HG03064 (cell line): ENCODE measurements around the gene CNR1.
"Not testable (repeated sequence)": the region's sequence is repeated elsewhere in the genome, so short reads cannot be mapped to it uniquely, and the experiment has no call there.

Experiments used
- ATAC-seq: cut with Tn5 transposase; IDR thresholded peaks from one replicate; pipeline ENCODE4 v1.9.1; 2021; ENCODE audit warnings: low read depth; ENCODE audit not compliant: unreplicated experiment

The CNR1 gene

DNA sequence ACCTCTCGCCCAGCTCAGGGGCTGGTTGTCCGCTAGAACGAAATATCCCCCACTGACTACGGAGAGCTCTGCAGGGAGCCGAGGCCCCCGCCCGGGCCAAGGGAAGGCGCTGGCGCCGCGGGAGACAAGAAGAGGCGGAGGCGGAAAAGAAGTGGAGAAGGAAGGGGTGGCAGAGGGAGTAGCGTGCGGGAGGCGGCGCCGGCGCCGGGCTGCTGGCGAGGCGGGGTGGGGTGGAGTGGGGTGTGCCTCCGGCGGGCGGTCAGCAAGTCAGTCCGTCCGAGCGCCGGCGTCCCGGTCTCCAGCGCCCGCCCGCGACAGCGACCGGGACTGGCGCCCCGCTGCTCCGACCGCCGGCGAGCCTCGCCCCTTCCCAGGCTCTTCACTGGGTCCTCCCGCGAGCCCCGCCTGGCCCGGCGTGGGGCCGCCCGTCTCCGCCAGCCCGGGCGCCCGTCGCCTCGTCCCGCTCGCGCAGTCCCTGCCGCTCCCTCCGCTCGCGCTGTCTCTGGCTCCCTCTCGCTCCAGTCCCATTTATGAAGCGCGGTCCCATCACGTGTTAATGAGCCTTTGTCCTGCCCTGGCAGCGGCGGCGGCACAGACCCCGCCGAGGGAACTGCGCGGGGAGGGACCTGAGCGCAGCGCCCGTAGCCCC, at the start of gene CNR1:
CNR1 (minus strand) TSS at position 504 of the 649 bp plus-strand sequence. CDS start 21,073 bp downstream, outside the sequence.
- ATAC-seq: peak; percentile 47

DNA sequence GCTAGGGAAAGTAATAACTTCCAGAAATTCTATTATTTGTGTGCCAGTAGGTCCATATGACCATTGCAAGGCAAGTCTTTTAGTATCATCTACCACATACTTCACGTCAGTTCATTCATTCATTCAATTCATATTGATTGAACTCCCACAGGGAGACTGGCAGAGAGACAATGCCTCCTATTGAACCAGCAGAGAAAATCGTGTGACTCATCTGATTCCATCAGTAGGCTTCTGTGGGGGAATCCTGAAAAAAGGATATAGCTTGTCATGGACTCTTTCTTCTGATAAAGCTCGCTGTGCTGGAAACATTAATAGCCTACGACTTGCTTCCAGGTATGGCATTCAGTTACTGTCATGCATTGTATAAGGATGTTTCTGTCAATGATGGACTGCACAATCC, 45.3 kb upstream of the CNR1 start:
- no peak for ATAC-seq

DNA sequence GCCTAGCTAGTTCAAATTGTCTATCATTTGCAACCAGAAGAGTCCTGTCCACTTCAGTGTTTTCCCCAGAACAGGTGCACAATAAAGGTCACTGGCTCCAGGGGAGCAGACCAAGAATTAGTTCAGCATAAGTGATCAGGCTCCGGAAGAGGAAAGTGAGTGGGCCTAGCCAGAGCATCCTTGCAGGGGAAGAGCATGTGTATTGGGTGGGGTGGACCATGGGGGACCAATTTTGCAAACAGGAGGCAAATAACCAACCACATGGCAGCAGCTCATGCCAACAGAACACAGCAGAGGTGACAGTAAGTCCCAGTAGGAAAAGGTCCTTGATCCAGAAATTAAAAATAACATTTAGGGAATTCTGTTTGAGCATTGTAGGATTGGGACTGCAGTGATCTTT, 43.2 kb upstream of the CNR1 start:
- ATAC-seq: no peak

DNA sequence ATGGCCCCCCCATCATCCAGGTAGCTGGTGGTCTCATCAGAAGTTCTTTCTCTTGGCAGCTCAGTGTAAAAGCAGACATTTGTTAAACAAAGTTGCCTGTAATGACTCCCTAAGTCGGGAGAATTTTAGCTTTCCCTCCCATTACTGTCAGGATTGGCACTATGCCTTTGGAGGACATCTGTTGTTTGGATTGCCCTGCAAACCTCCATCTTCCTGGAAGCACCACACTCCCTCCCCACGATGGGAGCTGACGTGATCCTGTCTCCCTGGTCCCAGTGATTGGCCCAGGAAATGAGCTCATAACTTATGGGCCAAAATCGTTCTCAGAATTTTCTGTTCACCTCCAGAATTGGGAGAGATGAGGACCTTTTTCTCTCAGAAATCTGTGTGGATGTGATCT, 42.6 kb upstream of the CNR1 start:
- no peak for ATAC-seq

DNA sequence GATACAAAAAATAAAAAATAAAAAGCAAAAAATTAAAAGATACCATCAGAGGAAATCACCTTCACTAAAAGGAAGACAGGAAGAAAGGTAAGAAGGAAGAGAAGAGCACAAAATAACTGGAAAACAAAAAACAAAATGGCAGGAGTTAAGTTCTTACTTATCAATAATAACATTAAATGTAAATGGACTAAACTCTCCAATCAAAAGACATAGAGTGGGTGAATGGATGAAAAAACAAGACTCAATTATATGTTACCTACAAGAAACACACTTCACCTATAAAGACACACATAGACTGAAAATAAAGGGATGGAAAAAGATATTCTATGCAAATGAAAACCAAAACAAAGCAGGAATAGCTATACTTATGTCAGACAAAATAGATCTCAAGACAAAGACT, 35.6 kb upstream of the CNR1 start:
- not testable (repeated sequence) for ATAC-seq

DNA sequence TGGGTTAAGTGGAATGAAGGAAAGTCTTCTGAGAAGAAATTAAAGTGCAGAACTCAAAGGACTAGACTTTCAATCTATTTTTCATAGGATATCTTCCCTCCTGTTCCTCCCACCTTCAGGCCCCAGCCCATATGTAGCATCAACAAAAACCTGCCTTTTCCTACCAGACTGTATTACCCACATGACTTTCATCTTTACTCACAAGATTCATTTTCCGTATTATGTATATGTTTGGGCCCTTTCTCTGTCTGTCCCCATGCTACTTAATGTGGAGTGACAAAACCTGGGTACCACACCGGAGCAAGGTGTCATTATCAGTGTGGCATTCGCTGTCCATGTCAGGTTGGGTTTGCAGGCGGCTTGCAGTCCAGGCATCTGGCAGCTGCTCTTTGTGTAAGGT, 18.8 kb upstream of the CNR1 start:
- no peak for ATAC-seq

DNA sequence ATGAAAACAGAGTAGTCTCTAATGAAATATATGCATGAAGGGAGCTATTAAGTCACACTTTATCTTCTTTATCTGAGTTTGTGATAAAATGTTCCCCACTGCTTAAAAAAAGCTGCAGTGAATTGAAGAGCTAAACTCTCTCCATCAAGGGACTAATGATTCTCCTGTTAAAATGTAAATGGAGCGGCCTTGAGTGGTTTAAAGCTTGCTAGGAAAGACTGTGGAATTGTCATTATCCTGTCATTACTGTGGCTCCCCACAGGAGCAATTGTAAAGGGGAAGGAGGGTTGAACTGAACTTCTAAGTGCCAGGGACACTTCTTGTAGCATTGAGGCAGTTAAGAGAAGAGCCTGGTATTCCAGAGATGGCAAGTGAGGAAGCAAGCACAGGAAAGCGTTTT, 17.3 kb upstream of the CNR1 start:
- ATAC-seq: no peak

DNA sequence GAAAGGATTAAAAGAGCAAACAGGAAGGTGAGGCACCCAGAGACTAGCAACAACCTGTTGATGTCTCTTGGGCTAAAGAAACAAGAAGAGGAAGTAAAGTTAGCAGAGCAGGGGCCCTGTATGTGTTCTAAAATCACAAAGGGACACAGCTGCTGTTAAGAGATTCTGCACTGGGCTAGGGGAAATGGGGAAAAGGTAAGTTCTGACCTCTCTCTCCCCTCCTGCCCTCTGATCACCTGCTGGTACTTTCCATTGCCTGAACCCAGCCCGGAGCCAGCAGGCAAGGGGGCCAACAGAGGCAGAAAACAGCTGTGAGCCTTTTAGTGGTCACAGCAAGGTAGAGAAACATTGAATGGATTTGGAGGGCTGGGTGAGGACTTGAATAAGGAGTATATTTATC, 13.5 kb upstream of the CNR1 start:
- peak; percentile 74 for ATAC-seq

DNA sequence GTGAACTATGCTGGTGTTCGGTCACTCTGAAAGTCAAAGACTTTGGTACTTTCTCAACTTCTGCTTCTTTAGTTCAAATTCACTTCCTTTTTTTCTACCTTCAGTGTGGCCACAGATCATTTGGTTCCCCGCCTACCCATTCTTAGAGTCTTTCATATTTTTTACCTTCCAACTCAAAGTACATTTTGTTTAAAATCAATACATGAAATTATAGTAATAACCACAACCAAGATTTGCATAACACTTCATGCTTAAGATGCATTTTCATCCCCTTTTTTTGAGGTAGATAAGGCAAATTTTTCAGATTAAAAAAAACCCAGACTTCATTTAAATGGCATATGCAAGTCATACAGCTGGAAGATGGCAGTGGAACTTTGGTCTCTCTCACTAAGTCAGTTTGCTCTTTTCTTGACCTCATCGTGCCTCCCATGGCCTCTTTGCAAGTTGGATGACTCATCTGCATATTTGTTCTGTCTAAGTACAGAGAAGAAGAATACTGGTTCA, 11.9 kb upstream of the CNR1 start:
- ATAC-seq: peak; percentile 73

DNA sequence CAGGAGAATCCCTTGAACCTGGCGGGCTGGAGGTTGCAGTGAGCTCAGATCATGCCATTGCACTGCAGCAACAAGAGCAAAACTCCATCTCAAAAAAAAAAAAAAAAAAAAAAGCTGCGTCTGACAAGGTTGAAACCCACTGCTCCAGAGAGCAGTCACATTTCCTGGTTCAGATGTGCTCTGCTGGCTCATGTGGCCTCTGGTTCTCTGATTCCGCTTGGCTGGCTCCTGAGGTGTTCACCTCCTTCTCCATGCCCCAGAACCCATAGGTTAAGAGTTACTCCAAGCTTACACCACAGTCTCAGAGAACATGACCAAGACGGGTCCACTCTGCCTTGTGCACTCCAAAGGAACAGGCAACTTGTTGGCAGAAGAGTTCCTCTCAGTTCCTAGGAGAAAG, 8.8 kb upstream of the CNR1 start:
- no peak for ATAC-seq

DNA sequence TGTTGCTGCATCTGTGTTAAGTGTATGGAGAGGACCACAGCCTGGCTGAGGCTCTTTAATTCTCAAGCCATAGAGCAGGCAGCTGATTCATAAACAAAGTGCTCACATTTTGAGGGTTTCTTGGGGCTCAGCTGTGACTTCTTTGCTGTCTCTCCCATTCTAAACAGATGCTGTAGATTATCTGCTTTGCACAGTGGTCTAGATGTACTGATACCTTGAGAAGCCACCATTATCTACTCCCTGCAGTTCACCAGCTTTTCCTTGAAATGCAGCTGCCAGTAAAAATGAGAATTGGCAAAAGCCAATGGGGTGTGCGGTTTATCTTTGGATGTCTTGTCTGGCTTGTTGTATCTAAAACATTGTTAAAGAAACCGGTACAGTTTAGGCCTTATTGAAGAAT, 5.2 kb upstream of the CNR1 start:
- ATAC-seq: no peak

DNA sequence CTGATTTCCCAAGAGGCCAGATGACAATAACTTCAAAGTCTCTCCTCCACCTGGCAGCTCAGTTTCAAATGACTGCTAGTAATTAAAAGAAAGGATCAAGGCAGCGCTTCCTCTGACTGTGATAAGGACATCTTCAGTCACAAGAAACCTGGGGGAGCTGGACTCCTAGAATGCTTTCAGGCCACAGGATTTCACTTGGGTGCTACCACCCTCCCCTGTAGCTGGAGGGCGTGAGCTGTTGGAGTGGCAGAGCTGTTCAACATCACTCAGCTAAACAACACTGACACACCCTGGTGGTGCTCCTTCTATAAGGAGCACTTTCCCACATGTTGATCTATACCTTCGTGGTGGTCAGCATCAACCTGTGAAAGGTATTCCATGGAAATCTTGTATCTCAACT, 2.2 kb upstream of the CNR1 start:
- no peak for ATAC-seq

DNA sequence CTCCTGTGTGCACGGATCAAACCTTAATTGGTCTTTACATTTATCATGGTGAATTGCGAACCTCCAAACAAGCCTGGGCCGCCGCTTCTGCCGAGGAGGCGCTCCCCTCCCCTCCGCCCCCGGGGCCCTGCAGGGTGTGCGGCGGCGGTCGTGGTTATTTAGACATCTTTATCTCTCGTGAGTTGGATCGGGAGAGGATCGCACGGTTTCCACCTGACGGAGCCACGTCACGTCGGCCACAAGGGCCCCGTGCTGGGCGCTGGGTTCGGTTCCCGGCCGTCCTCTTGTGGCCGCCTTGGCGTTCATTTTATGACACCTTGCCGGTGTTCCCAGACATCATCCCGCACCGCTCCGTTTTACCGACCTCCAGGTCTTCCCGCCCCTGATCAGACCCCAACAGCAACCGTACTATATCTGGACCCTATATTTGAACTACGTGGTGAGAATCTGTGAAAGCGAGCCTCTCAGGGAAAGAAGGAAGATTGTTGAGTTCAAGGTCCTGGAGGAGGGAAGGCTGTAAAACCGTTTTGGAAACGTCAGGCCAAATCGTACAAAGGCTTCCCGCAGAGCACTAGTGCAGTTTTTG, 1.3 kb upstream of the CNR1 start:
- no peak for ATAC-seq

DNA sequence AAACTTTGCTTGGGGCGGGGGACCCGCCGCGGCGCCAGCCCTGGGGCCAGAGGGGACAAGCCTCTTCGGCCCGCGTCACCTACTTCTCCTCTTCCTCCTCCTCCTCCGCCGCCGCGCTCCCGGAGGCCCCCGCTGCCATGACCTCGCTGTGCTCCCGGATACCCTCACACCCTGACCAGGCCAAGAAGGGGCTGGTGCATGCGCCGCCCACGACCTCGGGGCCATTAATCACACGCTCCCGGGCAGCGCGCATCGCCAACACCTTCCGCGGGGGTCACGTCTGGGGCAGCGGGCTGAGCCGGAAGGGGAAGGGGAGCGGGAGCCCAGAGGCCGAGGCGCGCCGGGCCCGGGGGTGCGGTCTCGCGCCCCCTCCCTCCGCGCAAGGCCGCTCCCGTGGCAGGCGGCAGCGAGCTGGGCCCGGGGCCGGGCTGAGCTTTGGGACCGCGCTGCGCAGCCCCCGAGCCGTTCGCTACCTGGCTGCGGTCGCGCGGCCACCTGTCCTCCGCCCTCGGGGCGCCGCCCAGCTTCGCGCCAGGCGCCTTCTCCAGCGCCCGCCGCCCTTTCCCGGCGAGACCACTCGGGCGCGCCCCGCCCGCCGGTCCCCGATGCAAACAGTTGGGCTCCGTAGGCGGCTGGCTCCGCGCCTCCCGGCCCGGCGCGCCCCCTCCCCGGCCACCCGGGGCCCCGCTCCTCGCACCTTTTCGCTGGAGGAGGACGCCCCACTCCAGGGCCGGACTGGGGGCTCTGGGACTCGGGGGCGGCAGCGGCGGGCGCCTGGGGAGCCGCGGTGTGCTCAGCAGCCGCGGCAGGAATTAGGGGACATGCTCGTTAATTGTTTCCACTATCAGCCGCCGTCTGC, 575 bp upstream of the CNR1 start:
- peak; percentile 43 for ATAC-seq

DNA sequence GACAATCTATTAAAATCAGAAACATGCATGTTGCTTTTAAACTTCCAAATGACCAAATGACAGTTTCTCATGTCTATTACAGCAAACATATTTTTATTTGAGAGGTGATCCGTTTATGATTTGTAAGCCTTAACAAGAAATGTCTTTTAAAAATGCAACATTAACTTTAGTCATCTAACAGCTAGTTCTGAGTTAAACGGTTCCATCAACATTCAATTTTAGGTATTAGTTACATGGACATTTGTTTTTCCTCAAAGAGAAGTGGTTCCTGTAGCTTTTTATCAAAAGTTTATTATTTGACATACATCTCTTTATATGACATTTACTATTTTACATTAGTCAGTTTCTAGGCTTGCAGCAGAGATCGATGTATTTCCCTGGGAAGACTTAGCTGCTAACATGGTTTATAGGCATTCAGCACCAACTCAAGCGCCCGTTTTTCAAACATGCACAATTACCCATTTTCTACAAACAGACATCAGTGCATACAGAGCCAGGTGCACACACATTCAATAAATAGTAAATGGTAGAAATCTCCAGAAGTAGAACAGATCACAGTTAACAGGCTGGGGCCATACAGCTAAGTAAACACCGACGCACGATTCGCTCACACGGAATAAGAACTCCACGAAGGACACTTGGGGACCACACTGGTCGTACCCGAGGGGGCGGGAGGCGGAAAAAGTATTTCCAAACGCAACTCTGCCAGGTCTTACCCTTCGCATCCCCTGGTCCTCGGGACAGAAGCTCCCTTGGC, 882 bp downstream of the CNR1 start:
- no peak for ATAC-seq

DNA sequence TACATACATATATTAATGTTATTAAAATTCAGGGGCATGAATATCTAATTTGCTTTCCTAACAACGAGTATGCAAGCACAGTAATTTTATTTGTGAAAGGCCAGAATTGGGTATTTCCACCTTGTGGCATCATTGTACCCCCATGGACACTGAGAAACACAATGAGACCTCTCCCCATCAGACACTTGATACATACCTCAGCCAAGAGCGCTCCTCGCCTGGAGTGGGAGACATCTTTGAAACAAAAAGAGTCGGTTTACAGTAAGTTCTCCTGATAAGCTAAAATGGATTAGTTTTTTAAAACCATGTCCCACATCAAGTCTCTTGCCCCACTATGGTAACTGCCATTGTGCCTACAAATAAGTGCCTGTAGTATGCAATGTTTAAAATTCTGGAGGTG, 2.1 kb downstream of the CNR1 start:
- no peak for ATAC-seq

DNA sequence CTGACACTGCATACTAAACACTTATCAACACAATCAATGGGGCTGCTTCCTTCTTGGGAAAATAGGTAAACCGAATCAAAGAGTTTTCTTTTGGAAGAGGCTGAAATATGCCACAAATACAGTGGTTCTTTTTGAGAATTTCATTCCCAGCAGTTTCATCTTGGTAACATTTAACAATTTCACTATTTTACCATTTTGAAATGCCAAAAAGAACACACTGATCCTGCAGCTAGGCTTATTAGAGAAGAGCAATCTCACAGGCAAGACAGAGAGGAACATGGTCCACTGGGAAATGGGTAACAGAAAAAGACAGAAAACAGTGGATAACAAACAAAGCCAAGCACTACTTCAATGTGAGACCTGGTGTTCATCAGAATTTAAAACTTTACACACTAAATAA, 2.5 kb downstream of the CNR1 start:
- ATAC-seq: no peak

DNA sequence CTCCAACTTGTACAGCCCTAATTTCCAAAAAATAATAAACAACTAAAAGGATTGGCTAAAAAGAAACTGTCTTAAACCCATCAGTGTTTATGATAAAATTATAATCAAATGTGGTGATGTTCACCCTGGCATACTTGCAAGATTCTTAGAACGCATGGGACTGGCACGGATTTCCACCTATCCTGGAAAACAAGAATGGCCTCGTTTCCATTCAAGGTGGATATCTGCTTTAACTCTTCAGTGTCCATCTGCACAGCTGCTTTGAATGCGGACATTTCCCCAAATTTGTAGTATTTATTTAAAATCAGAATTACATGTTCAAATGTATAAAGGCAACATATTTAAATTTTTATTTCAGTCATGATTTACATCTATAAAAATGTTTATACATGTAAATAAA, 4.2 kb downstream of the CNR1 start:
- ATAC-seq: no peak

DNA sequence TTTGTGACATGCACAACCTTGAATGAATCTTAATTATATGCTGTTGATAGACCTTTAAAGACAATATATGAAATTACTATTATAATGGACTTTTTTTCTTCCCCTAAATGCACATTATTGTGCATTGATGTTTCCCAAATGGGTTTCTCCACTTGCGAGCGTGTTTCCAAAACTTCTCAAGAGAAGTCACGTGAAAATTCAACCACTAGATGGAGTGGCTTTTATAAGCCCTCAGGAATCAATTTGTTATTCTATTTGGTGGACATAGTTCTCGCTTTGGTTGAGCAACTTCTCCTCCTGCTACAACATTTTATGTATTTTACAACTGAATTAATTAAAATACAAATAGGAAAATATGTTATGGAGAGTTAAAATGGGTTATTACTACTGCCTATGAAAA, 9.0 kb downstream of the CNR1 start:
- no peak for ATAC-seq

DNA sequence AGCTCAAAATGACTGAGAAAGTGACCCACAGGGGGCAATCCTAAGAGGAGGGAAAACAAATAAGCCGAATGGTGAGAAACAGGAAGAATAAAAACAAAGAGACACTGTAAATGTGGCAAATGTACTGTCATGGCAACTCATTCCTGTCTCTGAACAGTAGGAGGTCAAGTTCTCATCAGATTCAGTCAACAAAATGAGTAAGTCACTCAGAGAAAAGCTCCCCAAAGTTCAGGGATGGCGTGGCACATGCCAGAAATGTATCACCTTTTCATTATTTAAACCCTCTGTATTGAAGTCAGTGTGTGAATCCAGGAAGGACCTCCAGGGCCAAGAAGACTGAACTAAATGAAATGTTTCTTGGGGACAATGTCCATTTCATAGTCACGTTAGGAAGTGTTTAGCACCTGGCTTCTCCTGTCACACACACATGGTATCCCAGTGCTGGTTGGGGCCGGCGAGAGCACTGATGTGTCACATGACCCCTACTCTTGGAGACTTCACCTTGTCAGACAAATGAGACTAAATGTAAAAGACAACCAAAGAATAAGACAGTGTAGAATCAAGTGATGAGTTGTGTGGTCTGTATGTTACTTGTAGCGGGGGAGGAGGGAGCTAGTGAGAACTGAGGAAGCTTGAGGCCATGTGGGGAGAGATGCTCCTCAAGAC, 20.7 kb downstream of the CNR1 start:
- no peak for ATAC-seq
